Tibial nerve (tissue), 4 donors: ENCODE data around the gene MEX3B. TPM values are rescaled to one million over a fixed set of nuclear protein-coding genes. Genes with fewer than 3 reads are reported as not detected.

ENCODE experiments used
- DNase-seq, 2 donors: peaks; one replicate each; pipeline ENCODE4 v3.0.0-alpha.2; 2019; ENCODE audit warnings: low spot score in 2 of 2
- H3K27ac ChIP-seq, 4 donors: fragments of 200-600 bp; sonication (generic) in 3 of 4; one replicate each; pipeline ENCODE4 v1.5.1; 2017 to 2019; ENCODE audit warnings: mild to moderate bottlenecking in 1 of 4
- H3K27me3 ChIP-seq, 2 donors: fragments of 200-600 bp; sonication (generic) in 1 of 2; one replicate each; pipeline versions ENCODE4 v1.5.1 to v1.6.0; 2017 to 2019
- H3K36me3 ChIP-seq, 3 donors: fragments of 200-600 bp; sonication (generic); one replicate each; pipeline ENCODE4 v1.5.1; 2018 to 2019
- H3K4me1 ChIP-seq, 4 donors: fragments of 200-600 bp; sonication (generic) in 3 of 4; one replicate each; pipeline ENCODE4 v1.5.1; 2017 to 2019
- H3K4me3 ChIP-seq, 4 donors: fragments of 200-600 bp; sonication (generic) in 3 of 4; one replicate each; pipeline ENCODE4 v1.5.1; 2017 to 2019; ENCODE audit warnings: mild to moderate bottlenecking in 1 of 4, moderate library complexity in 1 of 4
- H3K9me3 ChIP-seq, 4 donors: fragments of 200-600 bp; sonication (generic) in 3 of 4; one replicate each; pipeline ENCODE4 v1.5.1; 2017 to 2019
- CTCF ChIP-seq, 5 experiments: fragments of 200-600 bp in 3 of 5; fragments of 450-650 bp in 2 of 5; sonication (generic) in 3 of 5; IDR thresholded peaks; one replicate each; pipeline ENCODE4 v1.5.1; 2016 to 2019; ENCODE audit warnings: antibody characterized with exemption in 5 of 5, mild to moderate bottlenecking in 3 of 5, moderate library complexity in 2 of 5
- EP300 ChIP-seq, 2 donors: sonication (generic); formaldehyde crosslinking; IDR thresholded peaks; one replicate each; pipeline ENCODE4 v1.6.1; 2017; ENCODE audit warnings: antibody characterized with exemption in 2 of 2, mild to moderate bottlenecking in 1 of 2
- POLR2A ChIP-seq, 2 donors: fragments of 450-650 bp; IDR thresholded peaks; one replicate each; pipeline ENCODE4 v1.6.1; 2017; ENCODE audit warnings: antibody characterized with exemption in 2 of 2, mild to moderate bottlenecking in 2 of 2, moderate library complexity in 2 of 2
- WGBS, 2 donors: methylation state at CpG; one replicate each; pipeline ENCODE4 v1.1.5; 2018; 5-methylcytosine and 5-hydroxymethylcytosine counted together
- total RNA-seq, 4 donors: library from RNA; depleted of rRNA; stranded (reverse); fragments of >200 nt; gene quantifications; one replicate each; pipeline ENCODE4 v1.1.0, GENCODE V29; 2016

MEX3B gene
- total RNA-seq, 4 donors from 2014 or later: 0.30 to 1.9 (median 0.90) TPM

GRCh38 chr15:82021992-82022391 lies 23.8 kb downstream of the MEX3B start:
- TF ChIP-seq EP300 (IDR thresholded peaks at IDR 0.05): no peak
- no peak for TF ChIP-seq POLR2A (IDR thresholded peaks at IDR 0.05)
- no peak for TF ChIP-seq CTCF (IDR thresholded peaks at IDR 0.05)
- peak in 1 of 2 donors; percentile 14 for DNase-seq
- Histone ChIP-seq H3K27ac (no peak overlapping the region), H3K9me3 (no peaks in the 10 kb centered on the region), H3K4me1 (no peaks in the 10 kb centered on the region), H3K27me3 (no peaks in the 10 kb centered on the region), H3K36me3 (no peaks in the 10 kb centered on the region), H3K4me3 (no peak overlapping the region)
- WGBS, 2 donors: 25% methylated on average over 1 of the region's 1 CpG

GRCh38 chr15:82020625-82021394 lies 25.0 kb downstream of the MEX3B start:
- TF ChIP-seq EP300 (IDR thresholded peaks at IDR 0.05): no peak
- no peak for TF ChIP-seq POLR2A (IDR thresholded peaks at IDR 0.05)
- TF ChIP-seq CTCF (IDR thresholded peaks at IDR 0.05): no peak
- H3K27me3 ChIP-seq: no peaks in the 10 kb centered on the region
- no peaks in the 10 kb centered on the region for H3K9me3 ChIP-seq
- no peaks in the 10 kb centered on the region for H3K4me1 ChIP-seq
- no peaks in the 10 kb centered on the region for H3K36me3 ChIP-seq
- DNase-seq: no peak
- H3K27ac ChIP-seq: no peak overlapping the region
- no peak overlapping the region for H3K4me3 ChIP-seq
- 72 to 90% methylated on average over 3 of the region's 3 CpGs for WGBS, 2 donors

- 74 to 76% methylated on average over 4 of the region's 4 CpGs for WGBS, 2 donors
- Histone ChIP-seq H3K36me3 (no peaks in the 10 kb centered on the region), H3K4me1 (no peaks in the 10 kb centered on the region), H3K27me3 (no peaks in the 10 kb centered on the region), H3K27ac (no peak overlapping the region), H3K9me3 (no peaks in the 10 kb centered on the region), H3K4me3 (no peak overlapping the region)
- DNase-seq: no peak
- no peak for TF ChIP-seq CTCF (IDR thresholded peaks at IDR 0.05)
- no peak for TF ChIP-seq EP300 (IDR thresholded peaks at IDR 0.05)
- no peak for TF ChIP-seq POLR2A (IDR thresholded peaks at IDR 0.05)
These were observed 27.6 kb downstream of the MEX3B start for GRCh38 chr15:82018201-82018600.

GRCh38 chr15:82017656-82018055 lies 28.2 kb downstream of the MEX3B start:
- no peak overlapping the region for H3K4me3 ChIP-seq
- no peaks in the 10 kb centered on the region for H3K4me1 ChIP-seq
- DNase-seq: no peak
- no peaks in the 10 kb centered on the region for H3K9me3 ChIP-seq
- no peak overlapping the region for H3K27ac ChIP-seq
- H3K27me3 ChIP-seq: no peaks in the 10 kb centered on the region
- WGBS, 2 donors: 81 to 85% methylated on average over 7 of the region's 7 CpGs
- TF ChIP-seq POLR2A (IDR thresholded peaks at IDR 0.05): no peak
- TF ChIP-seq CTCF (IDR thresholded peaks at IDR 0.05): no peak
- TF ChIP-seq EP300 (IDR thresholded peaks at IDR 0.05): no peak
- no peaks in the 10 kb centered on the region for H3K36me3 ChIP-seq

GRCh38 chr15:82014989-82015388 lies 30.8 kb downstream of the MEX3B start:
- Histone ChIP-seq H3K27me3 (no peaks in the 10 kb centered on the region), H3K4me3 (no peak overlapping the region), H3K36me3 (no peaks in the 10 kb centered on the region), H3K4me1 (no peaks in the 10 kb centered on the region), H3K27ac (no peak overlapping the region), H3K9me3 (no peaks in the 10 kb centered on the region)
- no peak for TF ChIP-seq POLR2A (IDR thresholded peaks at IDR 0.05)
- no peak for TF ChIP-seq CTCF (IDR thresholded peaks at IDR 0.05)
- TF ChIP-seq EP300 (IDR thresholded peaks at IDR 0.05): no peak
- no peak for DNase-seq
- 72 to 83% methylated on average over 3 of the region's 3 CpGs for WGBS, 2 donors
